WTC11 (cell line): Measurements from ENCODE around the gene DTD1. TPM values are rescaled to one million over a fixed set of nuclear protein-coding genes. Genes with fewer than 3 reads are reported as not detected.

Experiments used
- ATAC-seq: fragments of 200-7000 bp; cut with Tn5 transposase; 2 replicates; pipeline ENCODE4 v1.10.0; 2021; ENCODE audit warnings: mild to moderate bottlenecking, moderate library complexity
- CTCF ChIA-PET: fragments of 300-600 bp; sonication (Branson Sonifier 250); formaldehyde crosslinking; loops from one replicate; lab custom pipeline; 2021; ENCODE audit warnings: antibody characterized with exemption; lab: Charles Lee
- POLR2A ChIA-PET: fragments of 350-600 bp; sonication (Branson Sonifier 250); formaldehyde crosslinking; loops from one replicate; lab custom pipeline; 2021; ENCODE audit warnings: antibody characterized with exemption; lab: Charles Lee
- DNase-seq: peaks from one replicate; pipeline ENCODE4 v3.0.0; 2021; ENCODE audit warnings: low spot score
- H3K27ac Mint-ChIP-seq: 2 replicates; pipeline ENCODE4 v1.8.0; 2021; ENCODE audit warnings: mixed read lengths
- H3K27me3 Mint-ChIP-seq: 2 replicates; pipeline ENCODE4 v1.8.0; 2021; ENCODE audit warnings: low read depth, mild to moderate bottlenecking, moderate library complexity, mixed read lengths
- H3K36me3 Mint-ChIP-seq: 2 replicates; pipeline ENCODE4 v1.8.0; 2021; ENCODE audit warnings: mixed read lengths
- H3K4me1 Mint-ChIP-seq: 2 replicates; pipeline ENCODE4 v1.8.0; 2022; ENCODE audit warnings: mixed read lengths
- H3K4me3 Mint-ChIP-seq: 2 replicates; pipeline ENCODE4 v1.8.0; 2021; ENCODE audit warnings: mild to moderate bottlenecking, moderate library complexity, mixed read lengths
- H3K9me3 Mint-ChIP-seq: 2 replicates; pipeline ENCODE4 v1.8.0; 2021; ENCODE audit warnings: mixed read lengths
- GRHL2 ChIP-seq: fragments of 250-450 bp; sonication (Bioruptor Pico); IDR thresholded peaks from 2 replicates; pipeline ENCODE4 v1.8.0; 2022; ENCODE audit warnings: mild to moderate bottlenecking, moderate library complexity; ENCODE audit not compliant: insufficient replicate concordance, severe bottlenecking
- GTF2I ChIP-seq: fragments of 250-450 bp; sonication (Bioruptor Pico); conservative IDR thresholded peaks from 2 replicates; pipeline ENCODE4 v1.4.0; 2021; ENCODE audit warnings: mild to moderate bottlenecking
- NFE2L1 ChIP-seq: sonication (generic); formaldehyde crosslinking; IDR thresholded peaks from 2 replicates; pipeline ENCODE4 v1.8.1; 2023; ENCODE audit warnings: missing genetic modification reagents
- NR3C1 ChIP-seq: sonication (generic); formaldehyde crosslinking; conservative IDR thresholded peaks from 2 replicates; pipeline ENCODE4 v1.8.1; 2023; ENCODE audit warnings: low read depth, mild to moderate bottlenecking, missing genetic modification reagents
- SOX15 ChIP-seq: fragments of 250-450 bp; sonication (Bioruptor Pico); IDR thresholded peaks from 2 replicates; pipeline ENCODE4 v1.9.0; 2021; ENCODE audit warnings: mild to moderate bottlenecking
- ZNF263 ChIP-seq: sonication (generic); formaldehyde crosslinking; IDR thresholded peaks from 2 replicates; pipeline ENCODE4 v1.8.1; 2022; ENCODE audit warnings: low read depth, mild to moderate bottlenecking, moderate library complexity, missing genetic modification reagents
- total RNA-seq: library from RNA; stranded (reverse); gene quantifications from 3 replicates; pipeline ENCODE4 v1.2.3, GENCODE V29; 2021
- TF ChIP-seq, protein P1 (sequence below): sonication (generic); formaldehyde crosslinking; IDR thresholded peaks from 2 replicates; pipeline ENCODE4 v1.8.1; 2023; ENCODE audit warnings: mild to moderate bottlenecking, missing genetic modification reagents, borderline replicate concordance
- TF ChIP-seq, protein P2 (sequence below): sonication (generic); formaldehyde crosslinking; IDR thresholded peaks from 2 replicates; pipeline ENCODE4 v1.8.1; 2022; ENCODE audit warnings: low read depth, mild to moderate bottlenecking, moderate library complexity, missing genetic modification reagents, borderline replicate concordance
- TF ChIP-seq, protein P3 (sequence below): fragments of 250-450 bp; sonication (Bioruptor Pico); IDR thresholded peaks from 2 replicates; pipeline ENCODE4 v1.9.0; 2021; ENCODE audit warnings: mild to moderate bottlenecking, borderline replicate concordance
- TF ChIP-seq, protein P4 (sequence below): sonication (generic); formaldehyde crosslinking; IDR thresholded peaks from 2 replicates; pipeline ENCODE4 v1.8.0; 2023; ENCODE audit warnings: mild to moderate bottlenecking, missing genetic modification reagents
- TF ChIP-seq, protein P5 (sequence below): fragments of 250-450 bp; sonication (Bioruptor Pico); conservative IDR thresholded peaks from 2 replicates; pipeline ENCODE4 v1.9.0; 2021; ENCODE audit warnings: mild to moderate bottlenecking
- TF ChIP-seq, protein P6 (sequence below): sonication (generic); formaldehyde crosslinking; IDR thresholded peaks from 2 replicates; pipeline ENCODE4 v1.8.0; 2022; ENCODE audit warnings: mild to moderate bottlenecking, missing genetic modification reagents

The DTD1 gene
- total RNA-seq, 1 experiment from 2014 or later: 71.1 TPM

DNA sequence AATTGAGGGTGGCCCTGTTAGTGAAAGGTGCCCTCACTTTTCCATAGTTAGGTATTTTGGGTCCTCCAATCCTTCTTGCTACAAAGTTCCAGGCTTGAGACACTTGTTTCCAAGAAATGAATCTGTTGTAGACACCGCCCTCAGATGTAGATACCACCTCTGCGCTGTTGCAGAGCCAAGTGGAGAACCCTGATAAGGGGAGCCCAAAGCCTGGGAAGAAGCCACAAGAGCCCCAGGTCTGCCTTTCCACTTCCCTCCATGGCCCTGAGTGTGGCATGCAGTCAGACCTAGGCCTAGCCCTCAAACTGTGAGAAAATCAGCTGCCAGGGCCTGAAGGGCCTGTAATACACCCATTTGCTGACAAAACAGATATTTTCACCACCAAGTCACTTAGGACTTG, 37.1 kb downstream of the DTD1 start (continued):
- TF ChIP-seq, protein P1, sequence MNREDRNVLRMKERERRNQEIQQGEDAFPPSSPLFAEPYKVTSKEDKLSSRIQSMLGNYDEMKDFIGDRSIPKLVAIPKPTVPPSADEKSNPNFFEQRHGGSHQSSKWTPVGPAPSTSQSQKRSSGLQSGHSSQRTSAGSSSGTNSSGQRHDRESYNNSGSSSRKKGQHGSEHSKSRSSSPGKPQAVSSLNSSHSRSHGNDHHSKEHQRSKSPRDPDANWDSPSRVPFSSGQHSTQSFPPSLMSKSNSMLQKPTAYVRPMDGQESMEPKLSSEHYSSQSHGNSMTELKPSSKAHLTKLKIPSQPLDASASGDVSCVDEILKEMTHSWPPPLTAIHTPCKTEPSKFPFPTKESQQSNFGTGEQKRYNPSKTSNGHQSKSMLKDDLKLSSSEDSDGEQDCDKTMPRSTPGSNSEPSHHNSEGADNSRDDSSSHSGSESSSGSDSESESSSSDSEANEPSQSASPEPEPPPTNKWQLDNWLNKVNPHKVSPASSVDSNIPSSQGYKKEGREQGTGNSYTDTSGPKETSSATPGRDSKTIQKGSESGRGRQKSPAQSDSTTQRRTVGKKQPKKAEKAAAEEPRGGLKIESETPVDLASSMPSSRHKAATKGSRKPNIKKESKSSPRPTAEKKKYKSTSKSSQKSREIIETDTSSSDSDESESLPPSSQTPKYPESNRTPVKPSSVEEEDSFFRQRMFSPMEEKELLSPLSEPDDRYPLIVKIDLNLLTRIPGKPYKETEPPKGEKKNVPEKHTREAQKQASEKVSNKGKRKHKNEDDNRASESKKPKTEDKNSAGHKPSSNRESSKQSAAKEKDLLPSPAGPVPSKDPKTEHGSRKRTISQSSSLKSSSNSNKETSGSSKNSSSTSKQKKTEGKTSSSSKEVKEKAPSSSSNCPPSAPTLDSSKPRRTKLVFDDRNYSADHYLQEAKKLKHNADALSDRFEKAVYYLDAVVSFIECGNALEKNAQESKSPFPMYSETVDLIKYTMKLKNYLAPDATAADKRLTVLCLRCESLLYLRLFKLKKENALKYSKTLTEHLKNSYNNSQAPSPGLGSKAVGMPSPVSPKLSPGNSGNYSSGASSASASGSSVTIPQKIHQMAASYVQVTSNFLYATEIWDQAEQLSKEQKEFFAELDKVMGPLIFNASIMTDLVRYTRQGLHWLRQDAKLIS (CRISPR knock-in tag): no peak
- TF ChIP-seq GRHL2 (CRISPR knock-in tag) (no peak), ZNF263 (no peak), NR3C1 (CRISPR knock-in tag) (no peak), NFE2L1 (no peak)
- TF ChIP-seq, protein P2, sequence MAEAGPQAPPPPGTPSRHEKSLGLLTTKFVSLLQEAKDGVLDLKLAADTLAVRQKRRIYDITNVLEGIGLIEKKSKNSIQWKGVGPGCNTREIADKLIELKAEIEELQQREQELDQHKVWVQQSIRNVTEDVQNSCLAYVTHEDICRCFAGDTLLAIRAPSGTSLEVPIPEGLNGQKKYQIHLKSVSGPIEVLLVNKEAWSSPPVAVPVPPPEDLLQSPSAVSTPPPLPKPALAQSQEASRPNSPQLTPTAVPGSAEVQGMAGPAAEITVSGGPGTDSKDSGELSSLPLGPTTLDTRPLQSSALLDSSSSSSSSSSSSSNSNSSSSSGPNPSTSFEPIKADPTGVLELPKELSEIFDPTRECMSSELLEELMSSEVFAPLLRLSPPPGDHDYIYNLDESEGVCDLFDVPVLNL (CRISPR knock-in tag): no peak
- TF ChIP-seq, protein P3, sequence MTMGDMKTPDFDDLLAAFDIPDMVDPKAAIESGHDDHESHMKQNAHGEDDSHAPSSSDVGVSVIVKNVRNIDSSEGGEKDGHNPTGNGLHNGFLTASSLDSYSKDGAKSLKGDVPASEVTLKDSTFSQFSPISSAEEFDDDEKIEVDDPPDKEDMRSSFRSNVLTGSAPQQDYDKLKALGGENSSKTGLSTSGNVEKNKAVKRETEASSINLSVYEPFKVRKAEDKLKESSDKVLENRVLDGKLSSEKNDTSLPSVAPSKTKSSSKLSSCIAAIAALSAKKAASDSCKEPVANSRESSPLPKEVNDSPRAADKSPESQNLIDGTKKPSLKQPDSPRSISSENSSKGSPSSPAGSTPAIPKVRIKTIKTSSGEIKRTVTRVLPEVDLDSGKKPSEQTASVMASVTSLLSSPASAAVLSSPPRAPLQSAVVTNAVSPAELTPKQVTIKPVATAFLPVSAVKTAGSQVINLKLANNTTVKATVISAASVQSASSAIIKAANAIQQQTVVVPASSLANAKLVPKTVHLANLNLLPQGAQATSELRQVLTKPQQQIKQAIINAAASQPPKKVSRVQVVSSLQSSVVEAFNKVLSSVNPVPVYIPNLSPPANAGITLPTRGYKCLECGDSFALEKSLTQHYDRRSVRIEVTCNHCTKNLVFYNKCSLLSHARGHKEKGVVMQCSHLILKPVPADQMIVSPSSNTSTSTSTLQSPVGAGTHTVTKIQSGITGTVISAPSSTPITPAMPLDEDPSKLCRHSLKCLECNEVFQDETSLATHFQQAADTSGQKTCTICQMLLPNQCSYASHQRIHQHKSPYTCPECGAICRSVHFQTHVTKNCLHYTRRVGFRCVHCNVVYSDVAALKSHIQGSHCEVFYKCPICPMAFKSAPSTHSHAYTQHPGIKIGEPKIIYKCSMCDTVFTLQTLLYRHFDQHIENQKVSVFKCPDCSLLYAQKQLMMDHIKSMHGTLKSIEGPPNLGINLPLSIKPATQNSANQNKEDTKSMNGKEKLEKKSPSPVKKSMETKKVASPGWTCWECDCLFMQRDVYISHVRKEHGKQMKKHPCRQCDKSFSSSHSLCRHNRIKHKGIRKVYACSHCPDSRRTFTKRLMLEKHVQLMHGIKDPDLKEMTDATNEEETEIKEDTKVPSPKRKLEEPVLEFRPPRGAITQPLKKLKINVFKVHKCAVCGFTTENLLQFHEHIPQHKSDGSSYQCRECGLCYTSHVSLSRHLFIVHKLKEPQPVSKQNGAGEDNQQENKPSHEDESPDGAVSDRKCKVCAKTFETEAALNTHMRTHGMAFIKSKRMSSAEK (CRISPR knock-in tag): no peak
- TF ChIP-seq, protein P4, sequence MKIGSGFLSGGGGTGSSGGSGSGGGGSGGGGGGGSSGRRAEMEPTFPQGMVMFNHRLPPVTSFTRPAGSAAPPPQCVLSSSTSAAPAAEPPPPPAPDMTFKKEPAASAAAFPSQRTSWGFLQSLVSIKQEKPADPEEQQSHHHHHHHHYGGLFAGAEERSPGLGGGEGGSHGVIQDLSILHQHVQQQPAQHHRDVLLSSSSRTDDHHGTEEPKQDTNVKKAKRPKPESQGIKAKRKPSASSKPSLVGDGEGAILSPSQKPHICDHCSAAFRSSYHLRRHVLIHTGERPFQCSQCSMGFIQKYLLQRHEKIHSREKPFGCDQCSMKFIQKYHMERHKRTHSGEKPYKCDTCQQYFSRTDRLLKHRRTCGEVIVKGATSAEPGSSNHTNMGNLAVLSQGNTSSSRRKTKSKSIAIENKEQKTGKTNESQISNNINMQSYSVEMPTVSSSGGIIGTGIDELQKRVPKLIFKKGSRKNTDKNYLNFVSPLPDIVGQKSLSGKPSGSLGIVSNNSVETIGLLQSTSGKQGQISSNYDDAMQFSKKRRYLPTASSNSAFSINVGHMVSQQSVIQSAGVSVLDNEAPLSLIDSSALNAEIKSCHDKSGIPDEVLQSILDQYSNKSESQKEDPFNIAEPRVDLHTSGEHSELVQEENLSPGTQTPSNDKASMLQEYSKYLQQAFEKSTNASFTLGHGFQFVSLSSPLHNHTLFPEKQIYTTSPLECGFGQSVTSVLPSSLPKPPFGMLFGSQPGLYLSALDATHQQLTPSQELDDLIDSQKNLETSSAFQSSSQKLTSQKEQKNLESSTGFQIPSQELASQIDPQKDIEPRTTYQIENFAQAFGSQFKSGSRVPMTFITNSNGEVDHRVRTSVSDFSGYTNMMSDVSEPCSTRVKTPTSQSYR (CRISPR knock-in tag): no peak

DNA sequence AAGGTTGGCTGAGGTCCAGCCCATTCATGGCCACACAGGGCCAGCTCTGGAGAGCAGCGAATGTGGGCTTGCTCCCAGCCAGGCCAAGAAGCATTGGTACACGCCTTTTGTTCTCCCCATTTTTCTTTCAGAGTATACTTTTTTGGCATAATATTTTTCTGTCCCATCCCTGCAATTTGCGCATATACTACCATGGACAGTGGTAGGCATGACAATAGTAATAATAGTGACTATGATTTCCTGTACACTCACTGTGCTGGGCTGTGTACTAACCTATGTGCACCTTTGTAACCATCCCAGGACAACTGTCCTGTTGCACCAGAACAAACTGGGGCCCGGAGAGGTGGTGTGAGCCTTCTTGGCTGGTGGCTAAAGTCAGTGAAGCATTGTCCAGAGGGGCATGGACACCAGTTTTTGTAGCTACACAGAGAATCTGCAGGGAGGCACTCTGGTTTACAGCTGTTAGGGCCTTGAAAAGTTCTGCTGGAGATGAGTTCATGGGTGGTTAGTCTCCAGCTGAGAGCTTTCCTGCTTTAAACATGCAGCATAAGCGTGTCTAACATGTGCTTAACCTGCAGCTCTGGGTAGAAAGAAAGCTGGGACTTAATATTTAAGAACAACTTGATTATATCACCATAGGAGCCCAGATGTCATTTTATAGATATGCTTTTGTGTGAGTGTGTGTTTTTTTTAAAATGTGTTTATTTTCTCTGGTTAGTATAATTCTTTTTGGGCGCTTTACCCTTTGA, 38.2 kb downstream of the DTD1 start:
- ATAC-seq (no peak), DNase-seq (no peak)
- Mint-ChIP-seq H3K9me3 (peaks cover 7% of the 10 kb centered on the region), H3K36me3 (peaks cover 13% of the 10 kb centered on the region), H3K4me3 (no peak overlapping the region), H3K27ac (no peak overlapping the region), H3K4me1 (no peaks in the 10 kb centered on the region), H3K27me3 (no peaks in the 10 kb centered on the region)
- ChIA-PET CTCF (no interaction called here), POLR2A (no interaction called here)
- TF ChIP-seq, protein P5, sequence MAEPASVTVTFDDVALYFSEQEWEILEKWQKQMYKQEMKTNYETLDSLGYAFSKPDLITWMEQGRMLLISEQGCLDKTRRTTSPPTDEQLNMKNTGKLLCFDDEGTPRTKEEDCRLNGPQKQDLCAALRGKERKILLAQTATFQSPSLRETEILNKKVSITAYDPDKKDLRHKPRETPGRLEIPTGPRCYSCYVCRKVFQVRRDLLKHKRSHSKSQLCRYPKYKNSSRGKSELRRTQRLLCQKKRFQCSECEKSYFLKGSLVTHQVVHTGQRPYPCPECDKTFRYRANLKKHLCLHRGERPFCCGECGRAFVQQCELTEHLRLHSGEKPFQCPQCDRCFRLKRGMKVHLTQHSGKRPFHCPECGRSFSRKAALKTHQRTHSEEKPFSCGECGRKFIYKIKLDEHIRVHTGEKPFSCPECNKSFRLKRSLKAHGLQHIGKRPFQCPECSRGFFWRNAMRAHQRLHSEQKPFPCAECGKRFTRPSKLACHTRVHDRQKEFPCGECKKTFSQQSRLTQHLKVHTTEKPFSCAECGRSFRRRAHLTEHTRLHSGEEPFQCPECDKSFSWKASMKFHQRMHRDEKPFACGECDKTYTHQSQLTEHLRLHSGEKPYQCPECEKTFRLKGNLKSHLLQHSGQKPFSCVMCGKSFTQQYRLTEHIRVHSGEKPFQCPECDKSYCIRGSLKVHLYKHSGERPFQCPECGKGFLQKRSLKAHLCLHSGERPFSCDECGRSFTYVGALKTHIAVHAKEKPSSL (CRISPR knock-in tag): no peak
- TF ChIP-seq GTF2I (CRISPR knock-in tag): no peak
- no peak for TF ChIP-seq SOX15 (CRISPR knock-in tag)
- TF ChIP-seq, protein P4 (CRISPR knock-in tag): no peak
- TF ChIP-seq, protein P6, sequence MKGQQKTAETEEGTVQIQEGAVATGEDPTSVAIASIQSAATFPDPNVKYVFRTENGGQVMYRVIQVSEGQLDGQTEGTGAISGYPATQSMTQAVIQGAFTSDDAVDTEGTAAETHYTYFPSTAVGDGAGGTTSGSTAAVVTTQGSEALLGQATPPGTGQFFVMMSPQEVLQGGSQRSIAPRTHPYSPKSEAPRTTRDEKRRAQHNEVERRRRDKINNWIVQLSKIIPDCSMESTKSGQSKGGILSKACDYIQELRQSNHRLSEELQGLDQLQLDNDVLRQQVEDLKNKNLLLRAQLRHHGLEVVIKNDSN (CRISPR knock-in tag): no peak
